Pancreas (tissue), 10 donors: ENCODE results near the gene THUMPD2. TPM values are rescaled to one million over a fixed set of nuclear protein-coding genes. Genes with fewer than 3 reads are reported as not detected.

ENCODE experiments used
- ATAC-seq, 4 donors: fragments of 200-7000 bp; cut with Tn5 transposase; one replicate each; pipeline versions ENCODE4 v1.8.0 to v1.9.1; 2020; ENCODE audit warnings: mild to moderate bottlenecking in 4 of 4, moderate library complexity in 4 of 4
- DNase-seq, 6 donors: peaks; one replicate each; pipeline ENCODE4 v3.0.0-alpha.2; 2020
- FAIRE-seq: peaks from 2 replicates; lab custom pipeline; 2012; peaks lifted over from hg19 to GRCh38; lab: Jason Lieb, UNC
- H3K27ac ChIP-seq, 4 donors: fragments of 200-600 bp; sonication (generic); 1 replicate in 3 of 4; 2 replicates in 1 of 4; pipeline versions ENCODE4 v1.5.0 to v1.8.0; 2020
- H3K27me3 ChIP-seq, 4 donors: fragments of 200-600 bp; one replicate each; pipeline ENCODE4 v1.8.0; 2021
- H3K36me3 ChIP-seq, 3 donors: fragments of 200-600 bp; sonication (generic) in 1 of 3; one replicate each; pipeline versions ENCODE4 v1.5.0 to v1.8.0; 2020 to 2021
- H3K4me1 ChIP-seq, 3 donors: fragments of 200-600 bp; one replicate each; pipeline ENCODE4 v1.8.0; 2021
- H3K4me3 ChIP-seq, 4 donors: fragments of 200-600 bp; sonication (generic) in 2 of 4; one replicate each; pipeline versions ENCODE4 v1.5.0 to v1.8.0; 2020 to 2021
- H3K9me3 ChIP-seq, 4 donors: fragments of 200-600 bp; one replicate each; pipeline ENCODE4 v1.8.0; 2021
- WGBS, 2 donors: extraction: QIAGEN DNeasy Blood & Tissue Kit; methylation state at CpG; one replicate each; pipeline ENCODE4 v1.1.7; 2013; 5-methylcytosine and 5-hydroxymethylcytosine counted together
- intact Hi-C, 3 donors: fragments of 100-400 bp; cut with DNase I; formaldehyde crosslinking; loops; one replicate each; pipeline versions ENCODE4 v1.11.1 to v1.14.2; 2022
- polyA plus RNA-seq, 2 donors: library from polyadenylated mRNA; stranded (reverse); fragments of 200-250 nt; gene quantifications; one replicate each; pipeline ENCODE4 v1.2.3, GENCODE V29; 2013
- total RNA-seq, 6 donors: library from RNA; stranded (reverse); fragmentation: NEBNext Ultra II Directional in 4 of 6; extraction: Animal tissue kit (Norgen Biotek cat#: 25700) in 4 of 6; gene quantifications; one replicate each; pipeline versions ENCODE4 v1.2.1 to v1.2.4, GENCODE V29; 2021 to 2023
- TF ChIP-seq, protein P1 (sequence below), 4 donors: fragments of 200-600 bp; sonication (generic) in 3 of 4; IDR thresholded peaks; one replicate each; pipeline versions ENCODE4 v1.5.0 to v1.8.0; 2021; ENCODE audit warnings: antibody characterized with exemption in 4 of 4
- donor health status: healthy with polysubstance abuse.
- donor health status: DM: no; HTN: no; CAD: no; lungs with moderate emphysema.
- donor health status: DM: no; HTN: no; CAD: no.
- donor health status: control.
- donor health status: control.
- donor health status: Bipolar disorder and iron deficiency.
- donor health status: DM: yes; HTN: yes; CAD: no.
- donor health status: DM: no; HTN: no; CAD: no.
- donor health status: DM: no; HTN: no; CAD: no.
- donor health status: DM: yes; HTN: yes; CAD: no.

The THUMPD2 gene
- total and polyA plus RNA-seq, 8 donors, result 2.6 to 12.5 (median 5.0) TPM

- Histone ChIP-seq H3K4me3 (no peak overlapping the region), H3K4me1 (peaks cover 0 to 7% (median 0%) of the 10 kb centered on the region in 3 donors), H3K27me3 (no peaks in the 10 kb centered on the region), H3K27ac (no peak overlapping the region), H3K9me3 (no peaks in the 10 kb centered on the region), H3K36me3 (no peaks in the 10 kb centered on the region)
- ATAC-seq (no peak), DNase-seq (no peak), FAIRE-seq (no peak)
- intact Hi-C loops, result loop anchor here in 1 of 3 donors (10.0 kb wide), 1 partner anchor 98 kb away; no protein-coding TSS in a partner anchor
- 76 to 91% methylated on average over 1 of the region's 1 CpG for WGBS, 2 donors
- TF ChIP-seq, protein P1, sequence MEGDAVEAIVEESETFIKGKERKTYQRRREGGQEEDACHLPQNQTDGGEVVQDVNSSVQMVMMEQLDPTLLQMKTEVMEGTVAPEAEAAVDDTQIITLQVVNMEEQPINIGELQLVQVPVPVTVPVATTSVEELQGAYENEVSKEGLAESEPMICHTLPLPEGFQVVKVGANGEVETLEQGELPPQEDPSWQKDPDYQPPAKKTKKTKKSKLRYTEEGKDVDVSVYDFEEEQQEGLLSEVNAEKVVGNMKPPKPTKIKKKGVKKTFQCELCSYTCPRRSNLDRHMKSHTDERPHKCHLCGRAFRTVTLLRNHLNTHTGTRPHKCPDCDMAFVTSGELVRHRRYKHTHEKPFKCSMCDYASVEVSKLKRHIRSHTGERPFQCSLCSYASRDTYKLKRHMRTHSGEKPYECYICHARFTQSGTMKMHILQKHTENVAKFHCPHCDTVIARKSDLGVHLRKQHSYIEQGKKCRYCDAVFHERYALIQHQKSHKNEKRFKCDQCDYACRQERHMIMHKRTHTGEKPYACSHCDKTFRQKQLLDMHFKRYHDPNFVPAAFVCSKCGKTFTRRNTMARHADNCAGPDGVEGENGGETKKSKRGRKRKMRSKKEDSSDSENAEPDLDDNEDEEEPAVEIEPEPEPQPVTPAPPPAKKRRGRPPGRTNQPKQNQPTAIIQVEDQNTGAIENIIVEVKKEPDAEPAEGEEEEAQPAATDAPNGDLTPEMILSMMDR (IDR thresholded peaks at IDR 0.05), result no peak
Observed at GRCh38 chr2:39693245-39693644, 85.8 kb downstream of the THUMPD2 start.

DNA sequence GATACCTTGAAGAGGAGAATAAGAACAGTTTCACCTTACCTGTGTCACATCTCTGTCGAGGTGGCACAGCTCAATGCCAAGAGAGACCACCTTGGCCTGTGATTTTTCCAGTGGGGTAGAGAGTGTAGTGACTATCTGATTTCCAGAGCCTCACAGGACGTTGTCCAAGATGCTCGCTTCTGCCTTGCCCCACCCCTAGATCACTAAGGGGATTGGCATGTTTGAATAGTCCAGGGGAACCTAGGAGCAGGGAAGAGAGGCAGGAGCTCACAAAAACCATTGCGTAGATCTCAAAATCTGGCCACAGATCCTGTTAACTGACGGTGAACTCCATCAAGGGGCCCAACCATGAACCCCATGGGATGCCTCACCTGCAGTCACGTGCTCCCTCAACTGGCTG lies 89.2 kb downstream of the THUMPD2 start:
- no peaks in the 10 kb centered on the region for H3K4me1 ChIP-seq
- no peaks in the 10 kb centered on the region for H3K36me3 ChIP-seq
- H3K4me3 ChIP-seq, result no peak overlapping the region
- no peak for FAIRE-seq
- WGBS, 2 donors, result 88 to 92% methylated on average over 6 of the region's 6 CpGs
- H3K27ac ChIP-seq, result no peak overlapping the region
- no peaks in the 10 kb centered on the region for H3K9me3 ChIP-seq
- ATAC-seq, result no peak
- intact Hi-C loops, result loop anchor here in 1 of 3 donors (10.0 kb wide), 1 partner anchor 95 kb away; no protein-coding TSS in a partner anchor
- no peak for DNase-seq
- no peaks in the 10 kb centered on the region for H3K27me3 ChIP-seq
- TF ChIP-seq, protein P1 (IDR thresholded peaks at IDR 0.05), result no peak

- H3K36me3 ChIP-seq, result no peaks in the 10 kb centered on the region
- H3K27ac ChIP-seq, result no peak overlapping the region
- FAIRE-seq, result no peak
- no peak for ATAC-seq
- intact Hi-C loops, result no loop called here
- 86 to 90% methylated on average over 1 of the region's 1 CpG for WGBS, 2 donors
- DNase-seq, result no peak
- no peak overlapping the region for H3K4me3 ChIP-seq
- TF ChIP-seq, protein P1 (IDR thresholded peaks at IDR 0.05), result no peak
- no peaks in the 10 kb centered on the region for H3K27me3 ChIP-seq
- H3K9me3 ChIP-seq, result no peaks in the 10 kb centered on the region
- no peaks in the 10 kb centered on the region for H3K4me1 ChIP-seq
Observed at GRCh38 chr2:39689272-39689841, 89.7 kb downstream of the THUMPD2 start.

DNA sequence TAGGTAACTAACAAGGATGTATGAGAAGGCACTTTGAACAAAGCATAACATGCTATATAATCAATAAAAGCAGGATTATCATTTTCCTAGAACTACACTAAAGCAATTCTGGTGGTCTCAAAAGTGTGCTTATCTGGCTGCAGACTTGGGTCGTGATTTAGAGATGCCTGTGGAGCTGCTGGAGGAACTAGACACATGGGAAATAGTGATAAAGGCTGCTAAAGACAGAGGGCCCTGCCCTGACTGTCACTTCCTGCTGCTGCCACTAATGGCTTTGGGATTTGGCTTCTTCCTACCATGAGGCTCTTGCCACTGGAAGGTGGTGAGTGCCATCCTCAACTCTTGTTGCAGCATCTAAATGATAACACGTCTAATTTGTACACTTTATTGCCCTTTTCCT lies 90.9 kb downstream of the THUMPD2 start:
- Histone ChIP-seq H3K27me3 (no peaks in the 10 kb centered on the region), H3K4me3 (no peak overlapping the region), H3K9me3 (no peaks in the 10 kb centered on the region), H3K36me3 (no peaks in the 10 kb centered on the region), H3K27ac (no peak overlapping the region), H3K4me1 (no peaks in the 10 kb centered on the region)
- FAIRE-seq, result no peak
- no peak for ATAC-seq
- DNase-seq, result no peak
- 80% methylated on average over 2 of the region's 2 CpGs for WGBS, 2 donors
- TF ChIP-seq, protein P1 (IDR thresholded peaks at IDR 0.05), result no peak
- intact Hi-C loops, result no loop called here

- Histone ChIP-seq H3K9me3 (no peaks in the 10 kb centered on the region), H3K4me3 (no peak overlapping the region), H3K4me1 (no peaks in the 10 kb centered on the region), H3K27me3 (no peaks in the 10 kb centered on the region), H3K27ac (no peak overlapping the region), H3K36me3 (no peaks in the 10 kb centered on the region)
- FAIRE-seq, result no peak
- TF ChIP-seq, protein P1 (IDR thresholded peaks at IDR 0.05), result no peak
- 76 to 78% methylated on average over 6 of the region's 6 CpGs for WGBS, 2 donors
- ATAC-seq, result no peak
- intact Hi-C loops, result no loop called here
- DNase-seq, result no peak
Observed at GRCh38 chr2:39686456-39686855, 92.6 kb downstream of the THUMPD2 start.
